COLO829 (cell line): ENCODE measurements around the gene TUBGCP3.

ENCODE experiments used
- DNase-seq: peaks from one replicate; pipeline ENCODE4 v3.0.0; 2012; ENCODE audit warnings: low spot score

Gene TUBGCP3

DNA sequence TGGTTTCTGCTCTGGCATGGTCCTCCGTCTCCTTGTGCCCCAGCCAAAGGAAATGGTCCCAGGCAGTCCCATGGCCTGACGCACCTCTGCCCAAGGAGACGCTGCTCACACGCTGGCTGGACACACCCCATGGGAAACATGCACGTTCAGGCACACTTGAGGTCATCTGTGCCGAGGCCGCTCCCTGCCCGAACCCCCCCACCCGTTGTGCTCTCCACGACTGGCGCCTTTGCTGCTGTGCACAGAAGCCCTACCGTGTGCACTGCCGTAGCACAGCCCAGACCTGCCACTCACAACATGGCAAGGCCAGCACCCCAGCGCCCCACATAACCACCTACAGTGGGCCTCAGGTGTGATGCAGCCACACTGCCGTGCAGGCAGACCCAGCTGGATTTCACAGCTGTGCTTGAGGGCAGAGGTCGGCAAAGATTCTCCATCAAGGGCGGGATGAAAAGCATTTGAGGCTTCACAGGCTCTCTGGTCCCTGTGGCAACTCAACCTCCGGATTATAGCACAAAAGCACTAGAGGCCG, 146.1 kb downstream of the TUBGCP3 start:
- no peak for DNase-seq

DNA sequence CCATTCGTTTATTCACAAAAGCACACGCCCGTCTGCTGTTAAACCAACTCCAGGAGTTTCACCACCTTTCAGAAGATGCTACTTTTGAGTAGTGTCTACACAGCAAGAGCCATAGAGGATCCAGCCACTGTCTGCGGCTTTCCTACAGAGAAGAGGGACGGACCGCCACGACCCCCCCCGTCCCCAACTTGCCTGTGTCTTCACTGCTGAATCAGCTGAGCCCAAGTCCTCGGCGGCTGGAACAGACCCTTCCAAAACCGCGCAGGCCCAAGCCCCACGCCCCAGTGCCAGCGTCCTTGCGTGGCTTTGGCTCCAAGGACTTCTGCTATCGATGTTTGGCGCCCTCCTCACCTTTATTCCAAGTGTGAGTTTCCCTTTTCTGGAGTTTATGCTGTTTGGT, 146.7 kb downstream of the TUBGCP3 start:
- no peak for DNase-seq

DNA sequence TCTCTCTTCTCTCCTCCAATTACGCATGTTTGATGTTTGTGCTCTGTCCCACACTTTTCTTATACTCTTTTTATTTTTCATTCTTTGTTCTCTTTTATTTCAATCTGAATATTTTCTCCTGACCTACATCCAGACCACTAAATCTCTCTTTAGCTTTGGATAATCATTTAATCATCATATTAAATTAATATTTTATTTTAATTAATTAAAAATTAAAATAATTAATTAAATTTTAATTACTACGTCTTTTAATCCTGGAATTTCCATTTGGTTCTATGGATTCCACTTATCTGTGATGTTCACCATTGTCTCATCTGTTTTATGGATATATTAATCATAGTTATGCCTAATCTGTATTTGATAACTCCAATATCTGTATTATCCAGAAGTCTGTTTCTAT, 149.4 kb downstream of the TUBGCP3 start:
- DNase-seq, result no peak

DNA sequence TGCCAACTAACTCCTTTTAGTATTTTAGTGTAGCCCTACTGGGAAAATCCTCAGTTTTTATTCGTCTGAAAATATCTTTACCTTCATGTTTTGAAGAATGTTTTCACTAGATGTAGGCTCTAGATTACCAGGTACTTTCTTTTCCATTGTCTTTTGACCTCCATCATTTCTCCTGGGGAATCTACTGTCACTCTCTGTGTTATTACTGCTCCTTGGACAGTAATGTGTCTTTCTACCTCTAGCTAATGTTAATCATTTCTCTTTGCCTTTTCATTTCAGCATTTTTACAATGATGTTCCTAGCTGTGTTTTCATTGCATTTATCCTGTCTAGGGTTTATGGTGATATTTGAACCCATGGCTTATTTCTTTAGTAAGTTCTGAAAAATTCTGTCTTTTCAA, 149.9 kb downstream of the TUBGCP3 start:
- no peak for DNase-seq

DNA sequence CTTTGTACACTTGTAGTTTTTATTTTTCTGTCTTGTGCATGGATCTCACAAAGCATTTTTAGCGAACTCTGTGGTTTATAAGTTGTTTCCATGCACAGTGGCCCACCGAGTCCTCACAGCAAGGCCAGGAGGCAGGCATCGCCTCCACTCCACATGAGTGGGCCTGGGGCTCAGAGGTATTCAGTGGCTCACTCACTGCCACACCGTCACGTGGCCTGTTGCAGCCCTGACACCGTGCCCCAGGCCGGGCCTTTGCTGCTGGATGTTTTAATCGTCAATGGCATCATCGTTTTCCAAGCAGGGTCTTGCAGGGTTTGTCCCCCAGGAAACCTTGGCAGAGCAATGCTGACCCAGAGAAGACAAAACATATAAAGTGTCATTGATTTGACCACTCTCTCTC, 152.0 kb downstream of the TUBGCP3 start:
- no peak for DNase-seq
